Measurements from ENCODE around the gene THAP3. TPM values are rescaled to one million over a fixed set of nuclear protein-coding genes. Genes with fewer than 3 reads are reported as not detected.
A peak's percentile ranks its signal among the peaks of the same experiment; 100 is the strongest.

Gene THAP3
- total and polyA plus RNA-seq, 2 of the 8 experiments (the other 6 are each of a cell fraction or from before 2014, with no cell fraction given), result 8.2 to 15.3 TPM

DNA sequence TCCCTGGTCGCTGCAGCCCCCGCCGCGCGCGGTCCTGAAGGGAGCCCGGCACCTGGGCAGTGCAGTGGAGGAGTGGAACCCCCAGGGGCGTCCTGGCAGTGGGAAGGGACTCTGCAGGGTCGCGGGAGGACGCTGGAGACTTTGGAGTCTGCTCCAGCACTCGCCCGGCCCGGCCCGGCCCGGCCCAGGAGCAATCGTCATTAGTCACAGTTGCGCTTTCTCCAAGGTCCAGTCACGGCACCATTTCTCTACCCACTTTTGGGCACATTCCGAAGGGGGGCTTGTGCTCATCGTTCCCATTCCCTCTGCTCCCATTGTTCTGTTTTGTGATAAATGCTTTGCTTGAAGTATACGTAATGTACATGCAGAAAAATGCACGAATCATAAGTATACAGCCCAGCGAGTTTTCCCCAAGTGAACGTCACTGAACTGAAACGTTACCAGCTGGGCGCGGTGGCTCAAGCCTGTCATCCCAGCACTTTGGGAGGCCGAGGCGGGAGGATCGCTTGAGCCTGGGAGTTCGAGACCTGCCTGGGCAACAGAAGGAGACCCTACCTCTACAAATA lies 999 bp downstream of the THAP3 start:
- H3K9me3 ChIP-seq (ENCODE audit: insufficient read depth in 2 of 2, low read depth in 1 of 2, low read length in 1 of 2), result no peaks in the 10 kb centered on the region
- peak overlapping the region; percentile 64 to 71 for H3K4me2 ChIP-seq (ENCODE audit: insufficient read depth in 1 of 2, low read depth in 2 of 2, low read length in 2 of 2)
- H2AK5ac ChIP-seq (ENCODE audit: low read depth, low read length), result no peak overlapping the region
- peaks cover 0 to 30% of the 10 kb centered on the region in 2 experiments; a peak in 3 of 4 replicates for H3K79me2 ChIP-seq (ENCODE audit: control insufficient read depth in 1 of 2, insufficient read depth in 2 of 2, low read length in 2 of 2)
- H4K91ac ChIP-seq (replicated peaks; ENCODE audit: insufficient read length, low read length), result no peak overlapping the region
- peak overlapping the region; percentile 75; the same call in 1 of the 2 replicates for H2AFZ ChIP-seq (ENCODE audit: low read length)
- H3K56ac ChIP-seq (replicated peaks; ENCODE audit: insufficient read length, low read depth, low read length), result peak overlapping the region; percentile 37
- TF ChIP-seq RBBP5 (IDR thresholded peaks at IDR 0.05; ENCODE audit: borderline replicate concordance, low read depth, low read length) (0 out of 2 replicates have a peak, but pooled peaks have one; percentile 14), ASH2L (IDR thresholded peaks at IDR 0.05; ENCODE audit: low read length) (peak; percentile 10), RNF2 (IDR thresholded peaks at IDR 0.05; ENCODE audit: borderline replicate concordance, low read depth, low read length, missing control alignments, poor library complexity, severe bottlenecking) (no peak)
- H3K4me1 ChIP-seq (replicated peaks in 1 of 4; ENCODE audit: control insufficient read depth in 3 of 4, insufficient read depth in 4 of 4, low read length in 3 of 4), result 0 out of 7 replicates have a peak, but pooled peaks cover 0 to 2% (median 0%) of the 10 kb centered on the region in 4 experiments
- H2BK15ac ChIP-seq (ENCODE audit: low read length), result no peak overlapping the region
- H3K4me3 ChIP-seq (ENCODE audit: extremely low read depth in 1 of 4, insufficient read depth in 2 of 4, low read depth in 3 of 4, low read length in 4 of 4), result peak overlapping the region; percentile 74 to 83 (median 76)
- no peak overlapping the region for H2BK5ac ChIP-seq (ENCODE audit: low read depth, low read length)
- H3K9ac ChIP-seq (replicated peaks in 1 of 4; ENCODE audit: extremely low read depth in 1 of 4, low read depth in 3 of 4, low read length in 3 of 4), result peak overlapping the region; percentile 13 to 70 (median 54); a peak in 5 of 7 replicates
- ChIA-PET CTCF (ENCODE audit: partially characterized antibody) (interaction anchor here (1.0 to 4.7 kb wide), 5 partner anchors 10 to 136 kb away, joined by 4 to 21 read pairs (median 6); no protein-coding TSS in a partner anchor), POLR2A (ENCODE audit: partially characterized antibody) (interaction anchor here (1.0 to 14.3 kb wide), 6 partner anchors 9 to 40 kb away, joined by 3 to 175 read pairs (median 6); partner anchors contain the start of gene KLHL21)
- H4K5ac ChIP-seq (ENCODE audit: insufficient read length, low read depth, low read length), result no peak overlapping the region
- no peak overlapping the region for H3K4ac ChIP-seq (replicated peaks; ENCODE audit: insufficient read length, low read depth, low read length)
- H3K27ac ChIP-seq (ENCODE audit: low read depth, low read length), result no peak overlapping the region
- H2BK20ac ChIP-seq (ENCODE audit: low read length), result no peak overlapping the region
- WGBS, 2 experiments (ENCODE audit: extremely low coverage in 1 of 2, insufficient coverage in 1 of 2, insufficient read length in 1 of 2, insufficient replicate concordance in 2 of 2, low coverage in 1 of 2, low lambda C conversion rate in 2 of 2, missing lambda C conversion rate in 1 of 2), result 36% methylated on average over 25 of the region's 32 CpGs; no CpG with 5 or more reads in 1 of the 2 experiments
- H2BK120ac ChIP-seq (replicated peaks; ENCODE audit: low read depth, low read length), result no peak overlapping the region
- H3K79me1 ChIP-seq (ENCODE audit: low read depth, low read length), result peaks cover 2% of the 10 kb centered on the region; the same call in 1 of the 2 replicates
- H3K14ac ChIP-seq (ENCODE audit: insufficient read length), result no peak overlapping the region
- no peak overlapping the region for H2BK12ac ChIP-seq (ENCODE audit: low read depth, low read length)
- H3K23me2 ChIP-seq (ENCODE audit: low read depth, low read length), result no peaks in the 10 kb centered on the region; the same call in 1 of the 2 replicates
- FAIRE-seq (no peak), DNase-seq (ENCODE audit: low read depth in 1 of 2, low spot score in 2 of 2) (no peak)
- peaks cover 5 to 40% (median 22%) of the 10 kb centered on the region in 4 experiments for H3K36me3 ChIP-seq (ENCODE audit: control insufficient read depth in 2 of 4, insufficient read depth in 4 of 4, low read length in 3 of 4)
- H4K8ac ChIP-seq (ENCODE audit: extremely low read depth, insufficient read depth, low read length), result peak overlapping the region; percentile 93; the same call in 1 of the 2 replicates
- H3K27me3 ChIP-seq (replicated peaks in 1 of 4; ENCODE audit: control insufficient read depth in 3 of 4, extremely low read depth in 1 of 4, insufficient read depth in 3 of 4, low read length in 3 of 4), result no peaks in the 10 kb centered on the region
- H4K20me1 ChIP-seq (replicated peaks in 1 of 2; ENCODE audit: control insufficient read depth in 1 of 2, insufficient read depth in 2 of 2, low read length in 2 of 2), result peaks cover 8 to 17% of the 10 kb centered on the region in 2 experiments
- H3K23ac ChIP-seq (ENCODE audit: insufficient read length), result no peak overlapping the region
- no peak overlapping the region for H3K18ac ChIP-seq (ENCODE audit: extremely low read depth, low read length)

All from H1 (cell line).